GM19238 (cell line): ENCODE data around the gene CARNS1.

Experiments
- DNase-seq: peaks from one replicate; pipeline ENCODE4 v3.0.0; 2011; ENCODE audit warnings: low spot score; ENCODE audit not compliant: insufficient read length

CARNS1 gene

DNA sequence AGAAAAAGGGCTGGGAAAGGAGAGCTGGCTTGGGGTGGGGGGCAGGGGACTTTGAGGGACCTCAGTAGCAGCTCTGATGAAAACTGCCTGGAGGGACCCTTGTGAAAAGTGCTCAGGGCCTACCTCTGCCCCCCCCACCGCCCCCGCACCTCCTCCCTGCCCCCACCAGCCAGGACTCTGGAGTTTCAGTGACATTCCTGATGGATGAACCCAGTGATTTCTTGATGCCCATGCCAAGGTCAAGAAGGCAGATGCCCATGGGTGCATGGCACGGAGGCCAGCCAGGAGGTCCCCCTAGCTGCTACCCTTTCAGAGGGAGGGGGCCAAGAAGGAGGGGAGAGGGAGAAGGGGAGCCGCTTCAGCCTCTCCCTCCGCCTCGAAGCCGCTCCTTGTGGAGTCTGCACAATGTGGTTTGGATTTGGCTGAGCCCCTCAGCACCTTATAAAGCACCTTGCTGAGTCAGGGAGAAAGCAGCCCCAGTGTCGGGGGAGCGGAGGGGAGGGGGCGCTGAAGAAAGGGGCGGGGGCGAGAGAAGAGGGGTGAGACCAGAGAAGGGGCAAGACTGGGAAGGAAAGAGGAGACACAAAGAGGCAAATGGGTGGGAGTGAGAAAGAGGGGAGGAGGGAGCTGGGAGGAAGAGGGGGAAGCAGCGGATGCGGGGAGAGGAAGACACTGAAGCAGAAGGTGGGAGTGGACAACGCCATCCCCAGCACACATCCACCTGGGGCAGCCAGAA, 40.0 kb upstream of the CARNS1 start:
- DNase-seq = no peak

DNA sequence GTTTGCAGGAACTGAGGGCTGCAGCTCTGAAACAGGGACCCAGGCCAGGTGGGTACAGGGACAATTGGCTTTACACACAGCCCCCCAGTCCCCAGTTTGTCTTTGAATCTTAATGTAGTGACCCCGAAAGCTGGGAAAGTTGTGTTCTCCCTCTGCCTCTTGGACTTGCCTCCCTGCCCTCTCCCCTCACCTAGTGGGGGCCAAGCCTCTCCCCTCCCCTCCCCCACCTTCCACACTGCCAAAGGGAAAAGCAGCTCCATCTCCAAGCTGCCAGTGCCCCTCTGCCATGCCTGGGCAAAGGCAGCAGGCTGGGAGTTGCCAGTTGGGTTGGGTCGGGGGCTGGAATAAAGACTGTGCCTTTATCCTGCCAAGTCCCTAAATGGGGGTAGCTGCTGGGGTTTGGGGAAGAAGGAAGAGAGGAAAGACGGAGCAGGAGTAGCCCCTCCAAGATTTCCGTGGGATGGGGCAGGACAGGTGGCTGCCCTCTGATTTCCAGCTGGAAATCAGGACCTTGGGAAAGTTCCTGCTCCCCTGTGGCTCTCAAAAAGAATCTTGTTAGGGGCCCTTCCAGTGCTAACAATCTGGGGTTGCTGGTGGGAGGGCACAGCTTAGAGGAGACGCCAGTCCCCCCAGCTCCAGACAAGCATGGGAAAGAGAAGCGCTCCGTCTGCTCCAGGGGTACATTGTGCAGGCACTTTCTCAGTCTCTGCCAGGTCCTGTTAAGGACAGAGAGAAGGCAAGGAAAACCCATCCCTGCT, 39.2 kb upstream of the CARNS1 start:
- DNase-seq = no peak

- no peak for DNase-seq
These were observed 38.3 kb upstream of the CARNS1 start for GRCh38 chr11:67376873-67377808.

DNA sequence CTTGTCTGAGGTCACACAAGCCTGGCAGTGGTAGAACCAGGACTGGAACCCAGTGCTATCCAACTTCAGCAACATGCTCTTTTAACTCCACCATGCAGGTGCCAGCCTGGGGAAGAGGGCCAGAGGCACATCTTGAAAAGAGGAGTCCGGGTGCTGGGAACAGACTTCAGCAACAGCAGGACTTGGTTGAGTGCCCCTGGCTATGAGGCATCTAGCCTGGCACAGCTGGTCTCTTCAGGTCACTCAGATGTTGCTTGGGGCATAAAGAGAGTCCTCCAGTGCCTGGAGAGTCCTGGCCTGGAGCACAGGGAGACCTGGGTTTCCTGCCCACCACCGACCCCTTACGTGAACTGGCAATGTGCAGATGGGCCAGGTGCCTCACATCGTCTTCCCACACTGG, 36.9 kb upstream of the CARNS1 start:
- DNase-seq = no peak

DNA sequence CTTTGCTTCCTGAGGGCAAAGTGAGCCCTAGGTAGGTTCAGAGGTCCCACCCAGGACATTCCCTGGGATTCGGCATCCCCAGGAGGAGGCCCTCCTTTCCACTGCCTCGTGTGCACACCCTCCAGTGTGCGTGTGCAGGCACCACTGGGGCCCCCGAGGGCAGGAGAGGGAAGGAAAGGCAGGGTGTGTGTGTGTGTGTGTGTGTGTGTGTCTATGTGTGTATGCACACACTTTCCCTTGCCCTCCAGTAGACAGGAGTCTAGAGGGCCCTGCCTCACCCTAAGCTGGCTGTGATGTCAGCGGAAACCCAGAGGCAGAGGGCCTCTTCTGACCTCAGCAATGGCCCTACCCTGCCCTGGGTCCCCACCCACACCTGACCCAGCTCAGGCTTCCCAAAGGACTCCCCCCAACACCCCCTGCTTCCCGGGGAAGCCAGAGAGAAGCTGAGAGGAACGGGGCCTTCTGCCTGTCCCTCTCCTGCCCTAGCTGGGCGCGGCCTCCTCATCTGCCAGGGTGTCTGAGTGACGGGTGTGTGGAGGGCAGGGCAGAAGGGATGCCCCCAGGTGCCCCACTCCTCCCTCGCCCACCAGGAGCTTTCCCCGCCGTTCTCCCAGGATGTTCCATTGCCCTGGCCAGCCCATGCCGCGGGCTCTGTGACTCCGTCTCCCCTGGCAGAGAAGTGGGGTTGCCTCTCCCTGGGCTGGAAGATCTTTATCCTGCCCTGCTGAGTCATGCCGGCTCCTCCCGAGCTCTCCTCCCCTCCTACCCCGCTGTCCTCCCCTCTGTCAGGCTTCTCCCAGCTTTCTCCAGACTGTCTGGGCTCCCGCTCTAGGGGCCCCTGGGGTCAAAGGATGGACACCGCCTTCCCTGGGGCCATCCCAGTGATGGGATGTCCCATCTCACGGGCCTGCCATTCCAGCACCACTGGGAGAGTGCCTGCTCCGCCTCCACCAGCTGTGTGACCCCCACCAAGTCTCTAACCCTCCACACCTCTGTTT, 36.1 kb upstream of the CARNS1 start:
- no peak for DNase-seq

DNA sequence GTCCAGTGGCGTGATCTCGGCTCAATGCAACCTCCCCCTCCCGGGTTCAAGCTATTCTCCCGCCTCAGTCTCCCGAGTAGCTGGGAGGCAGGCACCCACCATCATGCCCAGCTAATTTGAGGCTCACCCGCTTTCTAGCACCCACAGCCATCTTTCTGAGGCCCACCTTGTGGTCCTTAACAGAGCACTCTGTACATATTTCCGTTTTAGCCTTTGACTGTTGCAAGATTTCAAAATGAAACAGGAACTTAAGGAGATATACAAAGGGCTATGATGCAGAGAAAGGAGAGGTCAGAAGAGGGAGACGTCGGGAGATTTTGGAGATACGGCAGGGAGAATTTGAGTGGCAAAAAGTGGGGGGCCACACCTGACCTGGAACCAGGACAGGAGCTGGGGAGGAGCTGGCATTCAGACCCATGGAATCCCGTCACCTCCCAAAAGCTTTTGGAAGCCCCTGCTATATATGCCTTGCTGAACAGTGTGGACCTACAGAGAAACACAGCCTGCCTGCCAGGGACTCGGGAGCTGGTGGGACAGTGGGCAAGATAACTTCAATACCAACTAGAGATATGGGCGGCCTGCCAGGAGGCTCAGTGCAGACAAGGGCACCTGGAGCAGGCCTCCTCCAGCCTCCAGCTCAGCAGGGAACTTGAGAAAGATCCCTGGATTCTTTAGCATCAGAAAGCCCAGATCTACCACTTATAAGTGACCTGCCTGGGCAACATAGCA, 34.1 kb upstream of the CARNS1 start:
- no peak for DNase-seq

GRCh38 chr11:67382276-67383136, 33.0 kb upstream of the CARNS1 start:
- peak; percentile 73 for DNase-seq

- DNase-seq = no peak
These were observed 30.6 kb upstream of the CARNS1 start for GRCh38 chr11:67384851-67385366.

DNA sequence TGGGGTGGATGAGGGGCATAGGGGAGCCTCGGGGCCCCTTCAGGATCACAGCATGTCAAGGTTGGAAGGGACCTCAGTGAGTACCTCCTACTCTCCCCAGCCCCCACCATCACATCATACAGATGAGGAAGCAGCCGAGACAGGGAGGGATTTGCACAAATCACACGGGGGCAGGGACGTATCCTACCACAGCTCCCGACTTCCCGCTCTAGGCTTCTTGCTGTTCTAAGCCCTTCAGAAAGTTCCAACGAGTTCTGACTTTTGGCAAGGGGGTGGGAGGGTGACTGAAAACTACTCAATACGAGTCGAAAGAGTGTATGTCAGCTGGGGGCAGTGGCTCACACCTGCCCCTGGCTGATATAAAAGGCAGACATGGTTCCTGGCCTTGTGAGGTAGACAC, 28.4 kb upstream of the CARNS1 start:
- no peak for DNase-seq

DNA sequence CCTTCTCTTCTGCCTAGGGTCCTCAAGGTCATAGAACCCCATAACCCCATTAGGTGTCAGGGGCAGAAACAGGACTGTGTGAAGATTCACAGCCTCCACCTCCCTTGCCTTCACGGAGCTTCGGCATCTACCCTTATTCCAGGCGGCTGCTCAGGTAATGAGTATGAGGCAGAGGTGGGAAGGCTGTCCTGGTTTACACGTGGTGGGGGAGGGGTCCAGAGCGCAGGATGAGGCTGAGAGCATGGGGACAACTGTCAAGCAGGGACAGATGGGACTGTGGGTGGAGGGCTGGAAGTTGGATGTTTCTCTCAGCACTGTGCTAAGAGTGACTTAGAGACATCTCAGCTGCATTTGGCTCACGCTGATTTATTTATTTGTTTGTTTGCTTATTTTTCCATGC, 28.0 kb upstream of the CARNS1 start:
- no peak for DNase-seq

DNA sequence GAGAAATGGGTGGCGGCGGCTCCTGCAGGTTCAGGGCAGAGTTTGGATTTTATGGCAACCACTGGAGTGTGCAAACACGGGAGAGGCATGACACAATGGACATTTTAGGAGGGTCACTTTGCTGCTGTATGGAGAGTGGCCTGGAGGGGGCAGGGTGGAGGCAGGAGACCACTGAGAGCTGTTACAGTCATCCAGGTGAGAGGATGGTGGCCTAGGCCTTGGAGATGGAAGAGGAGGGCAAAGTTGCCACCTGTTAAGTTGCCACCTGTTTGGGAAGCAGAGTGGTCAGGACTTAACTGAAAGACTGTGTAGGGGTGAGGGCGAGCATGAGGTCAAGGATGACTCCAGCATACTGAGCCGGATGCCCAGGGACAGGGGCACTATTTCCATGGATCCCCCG, 26.0 kb upstream of the CARNS1 start:
- DNase-seq = no peak

- DNase-seq = no peak
These were observed 24.6 kb upstream of the CARNS1 start for GRCh38 chr11:67390947-67391303.

- peak; percentile 99 for DNase-seq
These were observed 23.9 kb upstream of the CARNS1 start, which contains the start of gene RAD9A for GRCh38 chr11:67391304-67392182. RAD9A (plus strand) TSS chr11:67391986; CDS start chr11:67392045, 59 bp downstream.

DNA sequence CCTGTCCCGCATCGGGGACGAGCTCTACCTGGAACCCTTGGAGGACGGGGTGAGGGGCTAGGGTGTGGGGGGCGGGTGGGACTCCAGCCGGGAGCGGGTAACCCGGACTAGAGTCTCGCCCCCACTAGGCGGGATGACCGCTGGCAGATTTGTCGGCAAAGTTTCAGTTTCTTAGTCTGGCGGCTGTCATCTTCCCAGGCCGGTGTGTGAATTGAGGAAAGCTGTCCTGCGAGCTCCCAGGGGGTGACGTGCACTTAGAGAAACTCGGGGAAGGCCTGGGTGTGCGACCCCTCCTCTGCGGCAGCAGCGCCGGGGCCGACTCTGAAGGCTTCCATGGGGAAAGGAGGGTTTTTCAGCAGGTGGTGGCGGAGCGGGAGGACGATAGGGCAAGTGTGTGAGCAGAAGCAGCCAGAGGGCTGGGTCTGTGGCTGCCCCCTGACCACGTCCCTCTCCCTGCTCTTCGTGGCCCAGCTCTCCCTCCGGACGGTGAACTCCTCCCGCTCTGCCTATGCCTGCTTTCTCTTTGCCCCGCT, 23.2 kb upstream of the CARNS1 start:
- DNase-seq = no peak

- DNase-seq = no peak
These were observed 22.0 kb upstream of the CARNS1 start for GRCh38 chr11:67393437-67393836.

DNA sequence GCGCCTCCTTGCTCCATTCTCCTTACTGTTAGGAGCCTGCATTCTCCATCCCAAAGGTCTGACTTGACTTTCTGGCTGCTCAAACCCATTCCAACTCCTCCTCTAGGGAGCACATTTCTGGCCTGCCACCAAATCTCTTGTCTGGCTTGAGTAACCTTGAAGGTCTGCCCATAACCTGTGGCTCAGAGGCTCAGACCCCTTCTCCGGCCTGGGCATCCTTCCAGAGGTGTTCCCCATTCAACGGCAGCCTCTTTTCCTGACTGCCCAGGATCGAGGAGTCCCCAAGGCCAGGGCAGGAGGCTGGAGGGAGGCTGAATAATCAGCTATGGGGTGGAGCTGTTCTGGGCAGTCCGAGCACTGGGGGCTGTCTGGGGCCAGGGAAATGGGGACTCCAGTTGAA, 21.5 kb upstream of the CARNS1 start:
- DNase-seq = no peak

- no peak for DNase-seq
These were observed 19.8 kb upstream of the CARNS1 start for GRCh38 chr11:67395555-67396258.
